Astrocyte of the cerebellum (primary cell): Measurements from ENCODE around the gene SNRNP25.

ENCODE experiments used
- DNase-seq: peaks from one replicate; pipeline ENCODE4 v3.0.0-alpha.2; 2011; ENCODE audit warnings: low read depth
- H3K4me3 ChIP-seq: 2 replicates; pipeline ENCODE4 v1.5.1; 2011; ENCODE audit warnings: mild to moderate bottlenecking, low read depth, low read length, moderate library complexity
- in situ Hi-C: cut with HindIII; loops from 2 replicates; pipeline ENCODE4 v1.10.0; 2017; ENCODE audit warnings: low sequenced_read_pairs
- TF ChIP-seq, protein P1 (sequence below): IDR thresholded peaks from 2 replicates; pipeline ENCODE4 v1.5.1; 2012; ENCODE audit warnings: low read length, low read depth, moderate library complexity, mild to moderate bottlenecking; ENCODE audit errors: missing control alignments

Gene SNRNP25

DNA sequence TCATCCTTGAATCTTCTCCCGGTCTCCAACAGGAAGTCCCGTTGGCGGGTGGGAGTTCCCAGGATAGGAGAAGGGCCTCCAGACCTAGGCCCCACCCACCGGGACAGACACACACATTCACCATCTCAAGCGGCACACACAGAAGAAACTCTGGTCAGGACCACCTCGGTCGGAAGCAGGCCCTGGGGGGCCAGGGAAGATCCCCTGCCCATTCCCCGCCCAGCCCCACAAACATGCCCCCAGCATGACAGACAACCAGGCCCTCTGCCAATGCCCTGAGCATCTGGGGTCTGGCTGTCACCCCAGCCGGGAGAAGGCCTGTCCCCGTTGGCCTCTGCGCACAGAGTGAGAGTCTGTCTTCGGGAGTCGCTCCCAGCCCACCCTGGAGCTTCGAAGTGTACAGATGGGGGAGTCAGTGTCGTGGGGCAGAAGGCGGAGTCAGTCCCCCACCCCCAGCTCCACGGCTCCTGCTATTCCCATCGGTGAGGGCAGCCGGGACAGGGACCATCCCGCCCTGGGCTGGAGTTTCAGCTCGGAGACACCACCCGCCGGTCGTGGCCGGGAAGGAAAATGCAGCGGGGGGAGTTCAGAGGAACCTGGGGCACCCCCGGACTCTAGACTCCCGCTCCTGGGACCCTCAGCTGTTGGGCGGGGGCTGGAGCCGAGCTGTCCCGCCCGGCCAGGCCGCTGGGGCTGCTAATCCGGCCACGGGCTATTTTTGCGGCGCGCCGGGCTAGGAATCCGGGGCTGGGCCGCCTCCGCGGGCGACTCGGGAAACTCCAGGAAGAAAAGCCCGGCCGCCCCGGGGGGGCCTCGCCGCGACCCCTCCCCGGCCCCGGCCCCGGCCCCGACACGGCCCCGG, 18.1 kb downstream of the SNRNP25 start:
- DNase-seq, result no peak
- H3K4me3 ChIP-seq, result peak overlapping the region; percentile 59
- TF ChIP-seq, protein P1, sequence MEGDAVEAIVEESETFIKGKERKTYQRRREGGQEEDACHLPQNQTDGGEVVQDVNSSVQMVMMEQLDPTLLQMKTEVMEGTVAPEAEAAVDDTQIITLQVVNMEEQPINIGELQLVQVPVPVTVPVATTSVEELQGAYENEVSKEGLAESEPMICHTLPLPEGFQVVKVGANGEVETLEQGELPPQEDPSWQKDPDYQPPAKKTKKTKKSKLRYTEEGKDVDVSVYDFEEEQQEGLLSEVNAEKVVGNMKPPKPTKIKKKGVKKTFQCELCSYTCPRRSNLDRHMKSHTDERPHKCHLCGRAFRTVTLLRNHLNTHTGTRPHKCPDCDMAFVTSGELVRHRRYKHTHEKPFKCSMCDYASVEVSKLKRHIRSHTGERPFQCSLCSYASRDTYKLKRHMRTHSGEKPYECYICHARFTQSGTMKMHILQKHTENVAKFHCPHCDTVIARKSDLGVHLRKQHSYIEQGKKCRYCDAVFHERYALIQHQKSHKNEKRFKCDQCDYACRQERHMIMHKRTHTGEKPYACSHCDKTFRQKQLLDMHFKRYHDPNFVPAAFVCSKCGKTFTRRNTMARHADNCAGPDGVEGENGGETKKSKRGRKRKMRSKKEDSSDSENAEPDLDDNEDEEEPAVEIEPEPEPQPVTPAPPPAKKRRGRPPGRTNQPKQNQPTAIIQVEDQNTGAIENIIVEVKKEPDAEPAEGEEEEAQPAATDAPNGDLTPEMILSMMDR, result peak; percentile 4
- in situ Hi-C loops, result no loop called here

DNA sequence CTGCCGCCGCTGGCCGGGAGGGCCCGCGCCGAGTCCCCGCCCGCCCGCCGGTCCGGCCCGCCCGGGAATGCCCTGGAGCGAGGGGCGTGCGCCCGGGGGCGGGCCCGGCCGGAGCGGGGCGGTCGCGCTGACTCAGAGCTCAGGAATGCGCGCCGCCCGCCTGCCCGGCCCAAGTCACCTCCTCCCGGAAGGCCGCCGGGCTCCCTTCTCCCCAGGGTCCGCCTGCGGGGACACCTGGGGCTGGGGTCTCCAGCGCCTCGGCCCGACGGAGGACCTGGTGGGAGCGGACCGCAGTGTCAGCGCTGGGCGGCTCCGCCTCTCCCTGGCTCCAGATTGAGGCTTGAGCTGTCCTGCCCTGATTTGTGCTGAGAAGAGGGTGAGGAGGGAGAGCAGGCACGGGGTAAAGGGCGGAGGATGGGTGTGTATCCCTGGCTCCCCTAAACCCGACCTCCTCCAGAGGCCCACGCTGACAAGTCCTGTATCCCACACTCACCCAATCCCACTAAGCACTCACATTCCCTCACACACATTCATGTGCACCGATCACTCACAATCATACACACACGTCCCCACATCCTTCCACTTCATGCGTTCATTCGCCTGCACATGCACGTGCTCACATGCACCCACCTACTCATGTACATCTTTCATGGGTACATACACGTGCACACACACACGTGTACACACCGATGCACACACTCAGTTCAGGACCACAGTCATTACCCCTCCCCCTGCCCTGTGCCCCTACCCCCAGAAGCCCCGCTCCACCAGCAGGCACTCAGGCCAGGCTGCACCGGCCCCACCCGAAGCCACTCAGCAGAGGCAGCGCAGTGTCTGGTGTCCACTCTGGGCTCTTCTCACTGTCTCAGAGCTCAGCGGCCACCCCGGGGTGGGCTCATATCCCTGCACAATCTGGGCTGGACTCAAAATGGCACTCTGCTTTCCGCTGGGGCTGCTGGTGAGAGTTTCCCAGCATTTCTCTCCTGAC, 19.2 kb downstream of the SNRNP25 start, which contains the start of gene RHBDF1:
Gene RHBDF1, minus strand, starts transcription at position 71 of the 988 bp plus-strand sequence. CDS start 7,616 bp downstream, outside the sequence.
- in situ Hi-C loops, result no loop called here
- TF ChIP-seq, protein P1, result no peak
- DNase-seq, result no peak
- H3K4me3 ChIP-seq, result peak within 1 kb of the TSS; percentile 59

DNA sequence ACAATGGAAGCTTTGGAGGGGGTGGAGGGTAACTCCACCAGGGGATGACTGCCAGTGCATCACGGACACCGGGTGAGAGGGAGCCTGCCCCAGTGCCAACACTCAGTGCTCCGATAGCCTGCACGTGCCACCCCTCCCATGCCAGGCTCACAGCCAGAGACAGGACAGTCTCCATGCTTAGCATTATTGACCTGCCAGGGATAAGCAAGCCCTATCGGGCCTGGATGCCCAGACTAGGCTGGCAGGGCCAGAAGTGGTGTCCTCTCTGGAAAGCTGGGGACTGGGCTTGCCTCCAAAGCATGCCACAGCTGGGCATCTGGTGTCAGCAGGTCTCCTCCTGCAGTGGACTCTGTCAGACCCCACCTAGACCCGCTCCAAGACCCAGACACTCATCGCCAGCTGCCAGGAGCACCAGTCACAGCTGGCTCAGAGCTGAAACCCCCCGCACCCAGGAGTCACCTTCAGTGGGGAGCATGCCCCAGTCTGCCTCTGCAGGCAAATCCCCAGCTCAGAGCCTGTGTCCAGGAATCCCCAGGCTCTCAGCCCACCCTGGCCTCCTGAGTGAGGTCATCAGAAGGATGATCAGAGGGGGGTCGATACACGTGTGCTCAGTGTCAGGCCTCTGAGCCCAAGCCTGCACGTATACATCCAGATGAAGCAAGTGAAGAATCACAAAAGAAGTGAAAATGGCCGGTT, 20.6 kb downstream of the SNRNP25 start:
- in situ Hi-C loops, result no loop called here

DNA sequence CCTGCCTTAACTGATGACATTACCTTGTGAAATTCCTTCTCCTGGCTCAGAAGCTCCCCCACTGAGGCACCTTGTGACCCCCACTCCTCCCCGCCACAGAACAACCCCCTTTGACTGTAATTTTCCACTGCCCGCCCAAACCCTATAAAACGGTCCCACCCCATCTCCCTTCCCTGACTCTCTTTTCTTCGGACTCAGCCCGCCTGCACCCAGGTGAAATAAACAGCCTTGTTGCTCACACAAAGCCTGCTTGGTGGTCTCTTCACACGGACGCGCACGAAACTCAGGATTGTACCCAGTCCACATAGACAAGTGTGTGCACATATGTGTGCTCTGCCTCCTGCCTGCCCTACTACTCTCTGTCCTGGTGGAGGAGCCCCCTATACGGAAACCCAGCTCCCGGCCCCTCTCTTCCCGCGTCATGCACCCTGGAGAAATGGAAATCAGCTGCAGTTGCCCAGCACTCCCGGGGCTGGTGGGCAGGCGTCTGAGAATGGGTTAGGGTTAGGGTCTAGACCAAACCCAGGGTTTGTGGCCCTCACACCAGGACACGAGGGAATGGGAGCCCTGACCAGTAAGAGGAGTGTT, 21.2 kb downstream of the SNRNP25 start:
- no peak for DNase-seq
- in situ Hi-C loops, result no loop called here
- no peak overlapping the region for H3K4me3 ChIP-seq
- TF ChIP-seq, protein P1, result peak; percentile 2

More for the DNA sequence above, 20.6 kb downstream of the SNRNP25 start:
- no peak overlapping the region for H3K4me3 ChIP-seq
- TF ChIP-seq, protein P1, result no peak
- DNase-seq, result no peak

DNA sequence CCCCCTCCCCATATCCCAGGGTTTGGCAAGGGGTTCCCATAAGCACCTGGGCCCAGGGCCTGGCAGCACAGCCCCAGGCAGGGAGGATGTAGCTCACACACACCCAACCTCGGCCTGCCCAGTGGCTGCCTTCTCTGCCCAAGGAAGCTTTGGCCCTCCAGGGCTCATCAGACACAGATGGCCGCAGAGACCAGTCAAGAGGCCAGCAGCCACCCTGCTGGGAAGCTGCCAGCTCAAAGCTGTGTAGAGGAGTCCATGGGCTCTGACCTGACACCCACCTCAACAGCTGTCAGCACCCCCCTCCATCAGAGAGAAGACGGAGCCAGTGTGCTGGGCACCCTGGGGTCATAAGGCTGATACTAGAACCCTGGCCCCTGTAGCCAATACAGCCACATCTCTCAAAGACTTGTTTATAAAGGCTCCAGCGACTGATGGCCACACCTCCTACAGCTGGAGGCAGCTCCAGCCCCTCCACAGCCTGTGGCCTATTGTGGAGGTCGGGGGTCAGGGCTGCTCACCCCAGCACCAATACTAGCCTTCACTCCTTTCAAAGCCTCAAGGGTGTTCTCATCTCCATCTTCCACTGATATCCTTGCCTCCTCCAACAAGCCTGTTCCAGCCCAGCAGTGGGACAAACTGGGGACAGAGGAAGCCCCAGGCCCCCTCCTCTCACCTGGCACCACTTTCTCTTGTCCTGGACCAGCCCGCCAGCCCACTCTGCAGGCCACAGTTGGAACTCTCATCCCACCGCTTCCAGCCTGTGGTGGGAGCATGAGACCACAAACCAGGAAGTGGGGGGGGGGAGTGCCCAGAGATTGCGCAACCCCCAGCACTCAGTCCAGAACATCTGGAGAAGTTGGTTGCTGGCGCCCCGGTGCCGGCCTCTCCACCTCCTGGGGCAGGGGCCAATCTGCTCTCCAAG, 22.2 kb downstream of the SNRNP25 start:
- in situ Hi-C loops, result no loop called here
- no peak overlapping the region for H3K4me3 ChIP-seq
- TF ChIP-seq, protein P1, result peak; percentile 48
- DNase-seq, result peak; percentile 59
